Measurements from ENCODE around the gene CDH13. TPM values are rescaled to one million over a fixed set of nuclear protein-coding genes. Genes with fewer than 3 reads are reported as not detected.

CDH13 gene
- total and polyA plus RNA-seq, 9 of the 15 experiments (the other 6 are each of a cell fraction or from before 2014, with no cell fraction given): 0.03 TPM; not detected in 8

- in situ Hi-C loops (cut with MboI): no loop called here
- Histone ChIP-seq H3K9ac (ENCODE audit: insufficient read depth in 1 of 2, low read depth in 2 of 2, low read length in 2 of 2) (no peak overlapping the region), H3K9me1 (ENCODE audit: control insufficient read depth, insufficient read depth, low read length) (no peaks in the 10 kb centered on the region), H3K9me3 (replicated peaks; ENCODE audit: control insufficient read depth, insufficient read depth, low read depth, low read length) (no peaks in the 10 kb centered on the region), H3K36me3 (ENCODE audit: control insufficient read depth, insufficient read depth, low read length) (no peaks in the 10 kb centered on the region), H3K4me1 (replicated peaks in 1 of 2; ENCODE audit: control insufficient read depth in 2 of 2, insufficient read depth in 2 of 2, low read length in 2 of 2) (no peaks in the 10 kb centered on the region), H3K79me2 (ENCODE audit: control insufficient read depth, insufficient read depth, low read length) (no peaks in the 10 kb centered on the region), H2AFZ (ENCODE audit: low read depth, low read length) (no peak overlapping the region), H3K4me3 (no peak overlapping the region), H3K27me3 (ENCODE audit: control insufficient read depth in 2 of 2, insufficient read depth in 2 of 2, low read length in 2 of 2) (peaks cover 3 to 11% of the 10 kb centered on the region in 2 experiments; a peak in 3 of 5 replicates), H3K4me2 (ENCODE audit: insufficient read depth, low read length) (no peak overlapping the region), H4K20me1 (replicated peaks; ENCODE audit: control insufficient read depth, insufficient read depth, low read length) (no peaks in the 10 kb centered on the region; the same call in 1 of the 2 replicates), H3K27ac (ENCODE audit: extremely low read depth, low read depth, low read length) (no peak overlapping the region)
- ChIA-PET POLR2A (no interaction called here), CTCF (ENCODE audit: low intra/inter-chr PET ratio) (no interaction called here)
- FAIRE-seq (no peak), ATAC-seq (no peak), DNase-seq (ENCODE audit: extremely low read depth in 1 of 4, low spot score in 3 of 4) (no peak)
- TF ChIP-seq RBBP5 (IDR thresholded peaks at IDR 0.05; ENCODE audit: borderline replicate concordance, insufficient read depth, low read length, poor library complexity, severe bottlenecking) (no peak), FUS (optimal IDR thresholded peaks at IDR 0.05; ENCODE audit: low read depth, low read length) (no peak)
- TF ChIP-seq, protein P1, sequence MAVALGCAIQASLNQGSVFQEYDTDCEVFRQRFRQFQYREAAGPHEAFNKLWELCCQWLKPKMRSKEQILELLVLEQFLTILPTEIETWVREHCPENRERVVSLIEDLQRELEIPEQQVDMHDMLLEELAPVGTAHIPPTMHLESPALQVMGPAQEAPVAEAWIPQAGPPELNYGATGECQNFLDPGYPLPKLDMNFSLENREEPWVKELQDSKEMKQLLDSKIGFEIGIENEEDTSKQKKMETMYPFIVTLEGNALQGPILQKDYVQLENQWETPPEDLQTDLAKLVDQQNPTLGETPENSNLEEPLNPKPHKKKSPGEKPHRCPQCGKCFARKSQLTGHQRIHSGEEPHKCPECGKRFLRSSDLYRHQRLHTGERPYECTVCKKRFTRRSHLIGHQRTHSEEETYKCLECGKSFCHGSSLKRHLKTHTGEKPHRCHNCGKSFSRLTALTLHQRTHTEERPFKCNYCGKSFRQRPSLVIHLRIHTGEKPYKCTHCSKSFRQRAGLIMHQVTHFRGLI (CRISPR knock-in tag; IDR thresholded peaks at IDR 0.05): no peak
- TF ChIP-seq, protein P2, sequence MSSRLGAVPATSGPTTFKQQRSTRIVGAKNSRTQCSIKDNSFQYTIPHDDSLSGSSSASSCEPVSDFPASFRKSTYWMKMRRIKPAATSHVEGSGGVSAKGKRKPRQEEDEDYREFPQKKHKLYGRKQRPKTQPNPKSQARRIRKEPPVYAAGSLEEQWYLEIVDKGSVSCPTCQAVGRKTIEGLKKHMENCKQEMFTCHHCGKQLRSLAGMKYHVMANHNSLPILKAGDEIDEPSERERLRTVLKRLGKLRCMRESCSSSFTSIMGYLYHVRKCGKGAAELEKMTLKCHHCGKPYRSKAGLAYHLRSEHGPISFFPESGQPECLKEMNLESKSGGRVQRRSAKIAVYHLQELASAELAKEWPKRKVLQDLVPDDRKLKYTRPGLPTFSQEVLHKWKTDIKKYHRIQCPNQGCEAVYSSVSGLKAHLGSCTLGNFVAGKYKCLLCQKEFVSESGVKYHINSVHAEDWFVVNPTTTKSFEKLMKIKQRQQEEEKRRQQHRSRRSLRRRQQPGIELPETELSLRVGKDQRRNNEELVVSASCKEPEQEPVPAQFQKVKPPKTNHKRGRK (tag; IDR thresholded peaks at IDR 0.05): no peak
- TF ChIP-seq, protein P3, sequence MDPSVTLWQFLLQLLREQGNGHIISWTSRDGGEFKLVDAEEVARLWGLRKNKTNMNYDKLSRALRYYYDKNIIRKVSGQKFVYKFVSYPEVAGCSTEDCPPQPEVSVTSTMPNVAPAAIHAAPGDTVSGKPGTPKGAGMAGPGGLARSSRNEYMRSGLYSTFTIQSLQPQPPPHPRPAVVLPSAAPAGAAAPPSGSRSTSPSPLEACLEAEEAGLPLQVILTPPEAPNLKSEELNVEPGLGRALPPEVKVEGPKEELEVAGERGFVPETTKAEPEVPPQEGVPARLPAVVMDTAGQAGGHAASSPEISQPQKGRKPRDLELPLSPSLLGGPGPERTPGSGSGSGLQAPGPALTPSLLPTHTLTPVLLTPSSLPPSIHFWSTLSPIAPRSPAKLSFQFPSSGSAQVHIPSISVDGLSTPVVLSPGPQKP (CRISPR knock-in tag; IDR thresholded peaks at IDR 0.05): no peak
- no TSS peak for BruUV-seq (replicated peaks)
- intact Hi-C loops (cut with micrococcal nuclease): no loop called here
- WGBS (ENCODE audit: insufficient coverage, low coverage, missing lambda C conversion rate): 0% methylated on average over 5 of the region's 5 CpGs
Observed at GRCh38 chr16:83769397-83770008, 1142.7 kb downstream of the CDH13 start.

Data from K562 (cell line).